HTR-8/SVneo (cell line): ENCODE results near the gene CCDC116.

ENCODE experiments used
- DNase-seq: peaks from one replicate; pipeline ENCODE4 v3.0.0; 2011; ENCODE audit warnings: low spot score, mixed read lengths; ENCODE audit not compliant: insufficient read length
- FAIRE-seq: peaks from 2 replicates; lab custom pipeline; 2011; peaks lifted over from hg19 to GRCh38; lab: Jason Lieb, UNC

Gene CCDC116

DNA sequence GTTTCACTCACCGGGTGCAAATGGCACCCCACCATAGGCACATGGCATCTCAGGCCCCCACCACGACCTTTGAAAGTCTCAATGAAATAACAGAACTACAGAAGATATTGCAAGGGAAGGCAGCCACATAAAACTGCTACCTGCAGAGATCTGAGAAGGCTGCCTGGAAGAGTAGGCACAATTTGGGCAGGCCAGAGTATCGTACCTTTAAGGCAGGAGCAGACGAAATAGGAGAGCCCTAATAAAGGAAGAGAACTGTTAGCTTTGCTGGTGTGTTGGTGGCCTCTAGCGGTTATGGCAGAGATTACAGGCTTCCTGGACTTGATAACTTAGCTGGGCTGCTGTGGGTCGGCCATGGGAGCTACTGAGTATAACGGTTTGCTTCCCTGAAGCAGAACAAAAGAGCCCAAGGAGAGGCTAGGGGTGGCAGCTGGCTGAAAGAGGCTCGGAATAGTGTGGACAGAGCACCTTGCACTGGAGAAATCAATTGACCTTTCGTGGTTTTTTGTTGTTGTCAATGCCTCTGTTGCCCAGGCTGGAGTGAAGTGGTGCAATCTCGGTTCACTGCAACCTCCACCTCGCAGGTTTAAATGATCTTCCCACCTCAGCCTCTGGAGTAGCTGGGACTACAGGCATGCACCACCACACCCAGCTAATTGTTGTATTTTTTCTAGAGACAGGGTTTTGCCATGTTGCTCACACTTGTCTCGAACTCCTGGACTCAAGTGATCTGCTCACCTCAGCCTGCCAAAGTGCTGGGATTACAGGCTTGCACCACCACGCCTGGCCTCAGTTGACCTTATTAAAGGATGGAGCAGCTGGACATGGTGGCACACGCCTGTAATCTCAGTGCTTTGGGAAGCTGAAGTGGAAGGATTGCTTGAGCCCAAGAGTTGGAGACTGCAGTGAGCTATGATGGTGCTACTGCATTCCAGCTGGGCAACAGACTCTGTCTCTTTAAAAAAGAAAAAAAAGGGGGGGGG is 14.3 kb downstream of the CCDC116 start:
- no peak for FAIRE-seq
- peak; percentile 56 for DNase-seq

GRCh38 chr22:21650280-21650679 is 17.7 kb downstream of the CCDC116 start:
- DNase-seq (no peak), FAIRE-seq (no peak)

DNA sequence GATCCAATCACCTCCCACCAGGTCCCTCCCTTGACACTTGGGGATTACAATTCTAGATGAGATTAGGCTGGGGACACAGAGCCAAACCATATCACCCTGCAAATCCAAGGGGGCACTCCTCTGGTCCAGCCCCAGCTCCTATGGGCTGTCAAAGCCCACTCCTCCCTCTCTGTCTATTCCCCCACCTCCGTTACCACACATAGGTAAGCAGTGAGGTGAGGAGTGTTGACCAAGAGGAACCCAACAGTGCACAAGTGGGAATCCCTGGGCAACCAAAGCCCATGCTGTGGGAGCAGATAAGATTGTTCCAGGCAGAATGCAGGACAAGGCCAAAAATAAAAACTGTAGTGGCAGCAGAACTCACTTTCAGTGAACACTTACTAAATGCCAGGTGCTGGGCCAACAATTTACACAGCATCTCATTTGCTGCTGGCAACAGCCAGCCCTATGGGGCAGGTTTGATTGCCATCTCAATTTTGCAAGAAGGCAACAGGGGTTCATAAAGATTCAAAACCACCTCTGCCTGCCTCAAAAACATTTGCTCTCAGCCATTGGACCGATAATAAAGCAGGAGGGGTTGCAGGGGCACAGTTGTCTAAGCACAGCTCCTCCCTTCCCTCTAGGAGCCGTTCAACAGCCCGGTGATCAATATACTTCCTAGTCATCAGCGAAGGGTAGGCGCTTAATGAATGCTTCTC is 18.4 kb downstream of the CCDC116 start:
- no peak for DNase-seq
- FAIRE-seq: no peak

GRCh38 chr22:21651521-21652009 is 19.0 kb downstream of the CCDC116 start:
- FAIRE-seq: no peak
- DNase-seq: no peak

GRCh38 chr22:21652010-21652546 is 19.5 kb downstream of the CCDC116 start:
- DNase-seq: peak; percentile 81
- FAIRE-seq: no peak

DNA sequence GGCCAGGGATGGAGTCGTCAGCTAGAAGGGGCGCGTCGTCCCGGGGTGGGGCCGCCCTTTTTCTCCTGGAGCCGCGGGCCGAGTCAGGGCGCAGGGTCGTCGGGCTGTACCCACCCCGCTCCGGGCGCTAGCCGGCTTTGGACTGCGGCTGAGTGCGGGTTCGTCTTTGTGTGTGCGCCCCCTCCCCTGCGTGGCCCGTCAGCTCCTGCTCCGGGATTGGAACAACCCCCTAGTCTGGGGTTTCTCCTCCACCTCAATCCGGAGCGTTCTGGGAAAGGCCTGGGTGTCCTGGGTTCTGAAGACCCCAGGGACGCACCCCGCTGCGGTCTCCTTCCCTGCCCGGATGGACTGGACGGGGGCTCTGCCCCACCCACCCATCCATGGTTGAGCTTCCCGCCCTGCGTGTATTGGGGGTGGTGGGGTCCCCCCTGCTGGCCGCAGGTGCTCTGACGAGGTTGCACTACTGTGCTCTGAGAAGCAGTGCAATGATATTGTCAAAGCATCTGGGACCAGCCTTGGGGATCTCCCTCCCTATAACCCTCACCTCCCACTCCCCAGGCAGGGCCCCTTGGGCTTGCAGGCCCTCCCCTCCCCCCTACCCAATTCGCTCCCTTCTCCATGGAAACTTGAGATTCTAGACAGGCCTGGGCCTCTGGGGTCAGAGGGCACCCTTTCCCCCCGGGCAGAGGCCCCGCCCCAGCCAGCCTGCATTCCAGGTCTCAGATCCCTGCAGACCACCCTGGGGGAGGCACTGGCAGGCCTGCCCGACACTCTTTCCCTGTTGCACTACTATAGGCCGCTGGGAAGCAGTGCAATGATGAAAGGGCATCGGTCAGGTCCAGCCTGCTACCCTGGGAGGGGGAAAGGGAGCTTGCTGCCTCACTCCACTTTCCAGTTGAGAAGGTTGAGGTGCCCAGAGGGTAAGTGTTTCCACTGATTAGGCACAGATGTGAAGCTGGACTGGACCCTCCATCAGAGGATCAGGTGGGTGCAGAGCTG is 20.3 kb downstream of the CCDC116 start:
- FAIRE-seq (no peak), DNase-seq (no peak)

DNA sequence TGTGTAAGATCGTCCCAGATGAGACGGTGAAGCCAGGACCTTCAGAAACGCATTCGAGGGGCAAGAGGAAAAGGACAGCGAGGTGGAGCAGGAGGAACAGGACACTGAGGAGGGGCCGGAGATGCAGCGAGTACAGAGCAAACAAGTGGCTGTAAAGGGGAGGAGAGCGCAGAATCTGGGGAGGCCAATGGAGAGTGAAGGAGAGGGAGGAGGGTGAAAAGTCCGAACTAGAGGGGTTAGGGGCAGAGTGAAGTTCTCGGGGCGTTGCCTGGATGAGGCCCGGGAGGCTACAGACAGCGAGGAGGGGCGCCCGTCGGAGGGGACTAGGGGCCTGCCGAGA is 24.4 kb downstream of the CCDC116 start:
- DNase-seq: no peak

GRCh38 chr22:21657360-21658032 is 24.9 kb downstream of the CCDC116 start:
- FAIRE-seq (no peak), DNase-seq (peak; percentile 73)

More for the DNA sequence above, 24.4 kb downstream of the CCDC116 start:
- FAIRE-seq: no peak

GRCh38 chr22:21659864-21660525 is 27.4 kb downstream of the CCDC116 start:
- no peak for FAIRE-seq
- DNase-seq: no peak

GRCh38 chr22:21660904-21661303 is 28.3 kb downstream of the CCDC116 start:
- DNase-seq: no peak
- FAIRE-seq: no peak

- DNase-seq (no peak), FAIRE-seq (no peak)
Measured at GRCh38 chr22:21661991-21662390, 29.4 kb downstream of the CCDC116 start.

GRCh38 chr22:21663738-21664137 is 31.2 kb downstream of the CCDC116 start:
- DNase-seq (no peak), FAIRE-seq (no peak)

DNA sequence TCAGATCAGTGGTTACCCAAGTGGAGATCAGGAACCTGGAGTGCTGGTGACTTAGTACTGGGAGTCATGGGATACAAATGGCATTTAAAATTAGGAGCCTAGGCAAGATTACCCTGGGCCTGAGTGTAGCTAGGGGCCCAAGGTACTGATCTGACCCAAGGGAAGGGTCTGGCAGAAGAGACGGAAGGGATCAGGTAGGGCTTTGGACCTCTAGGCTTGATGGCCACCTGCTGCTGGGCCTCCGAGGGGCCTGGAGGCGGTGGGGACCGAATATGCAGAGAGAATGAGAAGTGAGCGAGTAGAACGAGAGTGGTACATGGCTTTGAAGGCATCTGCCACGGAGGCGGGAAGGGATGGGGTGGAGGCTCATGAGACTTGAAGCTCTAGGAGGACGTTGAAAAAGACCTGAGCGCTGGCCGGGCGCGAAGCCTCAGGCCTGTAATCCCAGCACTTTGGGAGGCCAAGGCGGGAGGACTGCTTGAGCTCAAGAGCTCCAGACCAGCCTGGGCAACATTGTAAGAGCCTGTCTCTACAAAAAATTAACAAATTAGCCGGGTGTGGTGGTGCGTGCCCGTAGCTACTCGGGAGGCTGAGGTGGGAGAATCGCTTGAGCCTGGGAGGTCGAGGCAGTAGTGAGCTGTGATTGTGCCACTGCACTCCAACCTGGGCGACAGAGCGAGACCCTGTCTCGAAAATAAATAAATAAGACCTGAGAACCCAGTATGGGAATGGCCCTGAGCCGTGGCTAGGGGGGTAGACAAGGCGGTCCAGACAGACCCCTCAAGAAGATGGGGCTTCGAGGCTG is 32.7 kb downstream of the CCDC116 start:
- DNase-seq (no peak), FAIRE-seq (no peak)

DNA sequence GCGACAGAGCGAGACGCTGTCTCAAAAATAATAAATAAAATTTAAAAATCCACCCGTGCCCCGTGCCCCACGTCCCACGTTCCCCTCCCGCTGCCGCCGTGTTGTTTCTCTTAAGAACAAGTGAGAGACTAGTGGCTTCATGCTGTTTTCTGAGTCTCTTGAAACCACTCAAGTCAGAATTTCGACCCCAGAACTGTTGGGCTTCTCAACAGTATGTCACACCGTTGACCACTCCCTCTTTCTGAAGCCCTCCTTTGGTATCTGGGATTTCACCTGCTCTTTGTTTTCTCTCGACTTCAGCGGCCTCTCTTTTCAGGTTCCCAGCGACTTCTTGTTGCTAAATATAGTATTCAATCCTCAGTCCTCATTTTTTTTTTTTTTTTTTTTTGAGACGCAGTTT is 34.2 kb downstream of the CCDC116 start:
- DNase-seq (no peak), FAIRE-seq (no peak)

- no peak for DNase-seq
- FAIRE-seq: no peak
Measured at GRCh38 chr22:21669026-21669425, 36.5 kb downstream of the CCDC116 start.

GRCh38 chr22:21672107-21672629 is 39.6 kb downstream of the CCDC116 start:
- no peak for DNase-seq
- FAIRE-seq: no peak

DNA sequence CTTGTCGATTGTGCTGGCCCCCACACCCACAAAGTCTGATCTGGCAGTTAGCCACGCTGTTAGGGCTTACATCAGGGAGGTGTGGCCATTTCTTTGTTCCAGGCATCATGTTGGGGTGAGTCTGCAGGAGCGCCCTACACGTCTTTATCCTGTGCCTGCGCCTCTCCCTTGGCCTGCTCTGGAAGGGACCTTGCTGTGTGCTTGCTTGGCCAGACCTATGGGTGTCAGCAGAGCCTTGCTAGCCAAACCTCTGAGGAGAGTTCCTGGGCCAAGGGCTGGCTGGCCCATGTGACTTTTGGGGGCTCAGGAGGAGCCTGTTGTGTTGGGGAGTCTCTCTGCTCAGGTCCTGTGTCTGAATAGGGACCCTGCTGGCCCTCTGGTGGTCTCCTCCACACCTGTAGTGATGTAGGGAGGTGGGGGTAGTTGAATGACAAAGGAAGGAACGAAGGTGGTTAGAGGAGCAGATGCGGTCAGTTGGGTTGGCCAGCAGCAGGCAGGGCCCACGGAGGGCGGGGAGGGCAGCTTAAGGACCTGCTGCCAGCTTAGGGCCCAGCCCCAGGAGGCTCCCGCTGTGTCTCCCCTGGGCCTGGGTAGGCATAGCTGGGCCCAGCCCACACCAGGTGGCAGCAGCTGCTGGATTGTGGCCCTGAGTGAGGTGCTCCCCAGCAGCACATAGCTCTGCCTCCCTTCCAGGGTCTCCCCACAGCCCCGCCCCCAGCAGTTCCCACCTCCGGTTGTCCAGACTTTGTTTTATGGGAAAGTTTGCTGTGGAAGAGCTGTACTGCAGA is 41.2 kb downstream of the CCDC116 start:
- DNase-seq (no peak), FAIRE-seq (no peak)
